ENCODE measurements around the gene IQSEC1. TPM values are rescaled to one million over a fixed set of nuclear protein-coding genes. Genes with fewer than 3 reads are reported as not detected.

IQSEC1 gene
- total and polyA plus RNA-seq, 2 experiments from 2014 or later = 8.0 to 51.9 TPM

DNA sequence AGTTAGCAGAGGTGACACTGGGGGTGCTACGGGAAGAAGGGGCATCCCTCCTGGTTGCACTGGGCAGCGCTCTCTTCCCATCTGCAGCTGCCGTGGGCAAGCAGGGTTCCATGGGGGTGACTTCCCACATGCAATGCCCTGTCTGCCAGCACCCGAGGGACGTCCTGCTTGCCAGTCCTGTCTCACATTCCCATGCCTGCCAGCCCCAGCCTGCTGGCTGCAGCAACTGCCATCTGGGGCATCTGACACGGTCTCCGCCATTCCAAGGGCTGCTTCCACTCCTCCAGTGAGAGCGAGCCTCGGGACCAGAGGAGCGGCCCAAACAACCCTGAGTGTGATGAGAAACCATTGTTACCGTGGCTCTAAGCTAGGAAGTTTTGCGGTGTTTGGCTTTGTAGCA, 186.5 kb downstream of the IQSEC1 start (continued):
- TF ChIP-seq, protein P1, sequence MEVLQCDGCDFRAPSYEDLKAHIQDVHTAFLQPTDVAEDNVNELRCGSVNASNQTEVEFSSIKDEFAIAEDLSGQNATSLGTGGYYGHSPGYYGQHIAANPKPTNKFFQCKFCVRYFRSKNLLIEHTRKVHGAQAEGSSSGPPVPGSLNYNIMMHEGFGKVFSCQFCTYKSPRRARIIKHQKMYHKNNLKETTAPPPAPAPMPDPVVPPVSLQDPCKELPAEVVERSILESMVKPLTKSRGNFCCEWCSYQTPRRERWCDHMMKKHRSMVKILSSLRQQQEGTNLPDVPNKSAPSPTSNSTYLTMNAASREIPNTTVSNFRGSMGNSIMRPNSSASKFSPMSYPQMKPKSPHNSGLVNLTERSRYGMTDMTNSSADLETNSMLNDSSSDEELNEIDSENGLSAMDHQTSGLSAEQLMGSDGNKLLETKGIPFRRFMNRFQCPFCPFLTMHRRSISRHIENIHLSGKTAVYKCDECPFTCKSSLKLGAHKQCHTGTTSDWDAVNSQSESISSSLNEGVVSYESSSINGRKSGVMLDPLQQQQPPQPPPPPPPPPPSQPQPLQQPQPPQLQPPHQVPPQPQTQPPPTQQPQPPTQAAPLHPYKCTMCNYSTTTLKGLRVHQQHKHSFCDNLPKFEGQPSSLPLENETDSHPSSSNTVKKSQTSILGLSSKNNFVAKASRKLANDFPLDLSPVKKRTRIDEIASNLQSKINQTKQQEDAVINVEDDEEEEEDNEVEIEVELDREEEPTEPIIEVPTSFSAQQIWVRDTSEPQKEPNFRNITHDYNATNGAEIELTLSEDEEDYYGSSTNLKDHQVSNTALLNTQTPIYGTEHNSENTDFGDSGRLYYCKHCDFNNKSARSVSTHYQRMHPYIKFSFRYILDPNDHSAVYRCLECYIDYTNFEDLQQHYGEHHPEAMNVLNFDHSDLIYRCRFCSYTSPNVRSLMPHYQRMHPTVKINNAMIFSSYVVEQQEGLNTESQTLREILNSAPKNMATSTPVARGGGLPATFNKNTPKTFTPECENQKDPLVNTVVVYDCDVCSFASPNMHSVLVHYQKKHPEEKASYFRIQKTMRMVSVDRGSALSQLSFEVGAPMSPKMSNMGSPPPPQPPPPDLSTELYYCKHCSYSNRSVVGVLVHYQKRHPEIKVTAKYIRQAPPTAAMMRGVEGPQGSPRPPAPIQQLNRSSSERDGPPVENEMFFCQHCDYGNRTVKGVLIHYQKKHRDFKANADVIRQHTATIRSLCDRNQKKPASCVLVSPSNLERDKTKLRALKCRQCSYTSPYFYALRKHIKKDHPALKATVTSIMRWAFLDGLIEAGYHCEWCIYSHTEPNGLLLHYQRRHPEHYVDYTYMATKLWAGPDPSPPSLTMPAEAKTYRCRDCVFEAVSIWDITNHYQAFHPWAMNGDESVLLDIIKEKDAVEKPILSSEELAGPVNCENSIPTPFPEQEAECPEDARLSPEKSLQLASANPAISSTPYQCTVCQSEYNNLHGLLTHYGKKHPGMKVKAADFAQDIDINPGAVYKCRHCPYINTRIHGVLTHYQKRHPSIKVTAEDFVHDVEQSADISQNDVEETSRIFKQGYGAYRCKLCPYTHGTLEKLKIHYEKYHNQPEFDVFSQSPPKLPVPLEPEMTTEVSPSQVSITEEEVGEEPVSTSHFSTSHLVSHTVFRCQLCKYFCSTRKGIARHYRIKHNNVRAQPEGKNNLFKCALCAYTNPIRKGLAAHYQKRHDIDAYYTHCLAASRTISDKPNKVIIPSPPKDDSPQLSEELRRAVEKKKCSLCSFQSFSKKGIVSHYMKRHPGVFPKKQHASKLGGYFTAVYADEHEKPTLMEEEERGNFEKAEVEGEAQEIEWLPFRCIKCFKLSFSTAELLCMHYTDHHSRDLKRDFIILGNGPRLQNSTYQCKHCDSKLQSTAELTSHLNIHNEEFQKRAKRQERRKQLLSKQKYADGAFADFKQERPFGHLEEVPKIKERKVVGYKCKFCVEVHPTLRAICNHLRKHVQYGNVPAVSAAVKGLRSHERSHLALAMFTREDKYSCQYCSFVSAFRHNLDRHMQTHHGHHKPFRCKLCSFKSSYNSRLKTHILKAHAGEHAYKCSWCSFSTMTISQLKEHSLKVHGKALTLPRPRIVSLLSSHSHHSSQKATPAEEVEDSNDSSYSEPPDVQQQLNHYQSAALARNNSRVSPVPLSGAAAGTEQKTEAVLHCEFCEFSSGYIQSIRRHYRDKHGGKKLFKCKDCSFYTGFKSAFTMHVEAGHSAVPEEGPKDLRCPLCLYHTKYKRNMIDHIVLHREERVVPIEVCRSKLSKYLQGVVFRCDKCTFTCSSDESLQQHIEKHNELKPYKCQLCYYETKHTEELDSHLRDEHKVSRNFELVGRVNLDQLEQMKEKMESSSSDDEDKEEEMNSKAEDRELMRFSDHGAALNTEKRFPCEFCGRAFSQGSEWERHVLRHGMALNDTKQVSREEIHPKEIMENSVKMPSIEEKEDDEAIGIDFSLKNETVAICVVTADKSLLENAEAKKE (CRISPR knock-in tag; IDR thresholded peaks at IDR 0.05) = no peak

DNA sequence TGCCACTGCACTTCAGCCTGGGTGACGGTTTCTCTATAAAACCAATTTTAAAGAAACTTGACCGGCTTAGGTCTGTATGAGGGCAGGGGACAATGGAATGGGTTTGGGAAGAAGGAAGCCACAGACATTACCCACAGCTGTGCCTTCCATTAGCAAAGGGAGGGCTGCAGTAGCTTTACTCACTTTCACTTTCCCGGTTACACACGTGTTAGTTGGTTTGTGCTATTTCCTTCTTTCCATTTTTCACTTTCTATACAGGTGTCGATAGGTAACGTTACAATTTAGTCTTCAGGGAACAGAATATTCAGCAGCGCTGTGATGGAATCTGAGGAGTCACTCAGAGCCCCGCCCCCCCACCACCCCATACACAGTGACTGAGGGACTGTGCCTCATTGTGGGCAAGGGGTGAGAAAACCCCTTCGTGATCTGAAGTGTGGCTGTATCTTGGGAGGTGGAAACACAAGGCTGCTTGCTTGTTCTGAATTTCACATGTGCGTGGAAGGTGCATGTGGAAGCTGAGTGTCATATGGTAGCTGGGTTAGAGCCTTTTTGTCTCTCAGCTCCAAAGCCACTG, 187.0 kb downstream of the IQSEC1 start:
- no peak for DNase-seq (ENCODE audit: low spot score)
- H4K20me1 ChIP-seq (replicated peaks; ENCODE audit: insufficient read depth) = 0 out of 2 replicates have a peak, but pooled peaks cover 3% of the 10 kb centered on the region
- no peaks in the 10 kb centered on the region for H3K4me1 ChIP-seq (ENCODE audit: insufficient read depth)
- H3K9me3 Mint-ChIP-seq = peaks cover 5% of the 10 kb centered on the region; the same call in 1 of the 3 replicates
- H3K4me2 ChIP-seq = no peak overlapping the region
- peaks cover 14% of the 10 kb centered on the region; the same call in 1 of the 2 replicates for H3K27me3 ChIP-seq (ENCODE audit: insufficient read depth)
- H3K27me3 Mint-ChIP-seq (ENCODE audit: insufficient read depth, low read depth, poor library complexity) = peaks cover 10% of the 10 kb centered on the region
- H3K9me2 ChIP-seq (ENCODE audit: insufficient read depth) = no peaks in the 10 kb centered on the region
- no peak overlapping the region for H2AFZ ChIP-seq
- no peak overlapping the region for H3K4me3 ChIP-seq
- no peak overlapping the region for H3K27ac ChIP-seq (ENCODE audit: low read depth)
- H3K27ac Mint-ChIP-seq = no peak overlapping the region
- no peaks in the 10 kb centered on the region for H3F3A ChIP-seq (replicated peaks; ENCODE audit: low read depth)
- H3K4me1 Mint-ChIP-seq = peaks cover 7% of the 10 kb centered on the region
- H3K36me3 Mint-ChIP-seq (ENCODE audit: low read depth) = no peaks in the 10 kb centered on the region; the same call in 2 of the 3 replicates
- no peaks in the 10 kb centered on the region for H3K79me2 ChIP-seq (replicated peaks; ENCODE audit: insufficient read depth)
- no peak overlapping the region for H3K4me3 Mint-ChIP-seq
- no peak for ATAC-seq
- H3K36me3 ChIP-seq (ENCODE audit: insufficient read depth) = no peaks in the 10 kb centered on the region
- TF ChIP-seq EZH2 (IDR thresholded peaks at IDR 0.05; ENCODE audit: low read depth, unreplicated experiment) (no peak), NANOG (IDR thresholded peaks at IDR 0.05; ENCODE audit: borderline replicate concordance) (no peak), ZNF114 (CRISPR knock-in tag; IDR thresholded peaks at IDR 0.05) (no peak), ZNF331 (CRISPR knock-in tag; IDR thresholded peaks at IDR 0.05; ENCODE audit: low read depth) (no peak), EZH2phosphoT487 (IDR thresholded peaks at IDR 0.05; ENCODE audit: unreplicated experiment) (no peak), JUNB (IDR thresholded peaks at IDR 0.05; ENCODE audit: unreplicated experiment) (no peak)
- TF ChIP-seq, protein P1 (CRISPR knock-in tag; IDR thresholded peaks at IDR 0.05) = no peak
